Measurements from ENCODE around the gene CCNF. TPM values are rescaled to one million over a fixed set of nuclear protein-coding genes. Genes with fewer than 3 reads are reported as not detected.
"Not testable (repeated sequence)": the region's sequence is repeated elsewhere in the genome, so short reads cannot be mapped to it uniquely, and the experiment has no call there.

CCNF gene
- total RNA-seq, 4 donors from 2014 or later = 1.2 to 2.5 (median 1.8) TPM

GRCh38 chr16:2438121-2438520 lies 8.9 kb downstream of the CCNF start:
- WGBS, 2 donors = 91 to 96% methylated on average over 12 to 14 of the region's 14 CpGs

GRCh38 chr16:2439598-2439997 lies 10.4 kb downstream of the CCNF start:
- Histone ChIP-seq H3K27me3 (no peaks in the 10 kb centered on the region), H3K9me3 (no peaks in the 10 kb centered on the region), H3K4me3 (replicated peaks in 1 of 3) (no peak overlapping the region), H3K4me1 (no peaks in the 10 kb centered on the region), H3K36me3 (no peaks in the 10 kb centered on the region), H3K27ac (no peak overlapping the region)
- no peak for DNase-seq
- WGBS, 2 donors = 95 to 96% methylated on average over 10 to 11 of the region's 11 CpGs
- intact Hi-C loops (cut with DNase I) = no loop called here
- no peak for TF ChIP-seq POLR2A (IDR thresholded peaks at IDR 0.05)
- TF ChIP-seq CTCF (IDR thresholded peaks at IDR 0.05) = no peak

More at GRCh38 chr16:2438121-2438520, 8.9 kb downstream of the CCNF start:
- no peak for DNase-seq
- H3K27me3 ChIP-seq = no peaks in the 10 kb centered on the region
- no peaks in the 10 kb centered on the region for H3K36me3 ChIP-seq
- H3K4me1 ChIP-seq = no peaks in the 10 kb centered on the region
- intact Hi-C loops (cut with DNase I) = no loop called here
- no peak for TF ChIP-seq CTCF (IDR thresholded peaks at IDR 0.05)
- TF ChIP-seq POLR2A (IDR thresholded peaks at IDR 0.05) = no peak
- H3K4me3 ChIP-seq (replicated peaks in 1 of 3) = no peak overlapping the region
- no peak overlapping the region for H3K27ac ChIP-seq
- no peaks in the 10 kb centered on the region for H3K9me3 ChIP-seq

- intact Hi-C loops (cut with DNase I); H3K27ac ChIP-seq; DNase-seq; H3K4me1 ChIP-seq; H3K27me3 ChIP-seq; H3K4me3 ChIP-seq (replicated peaks in 1 of 3); H3K36me3 ChIP-seq; H3K9me3 ChIP-seq: not testable (repeated sequence)
- 90 to 93% methylated on average over 14 to 15 of the region's 15 CpGs for WGBS, 2 donors
Observed at GRCh38 chr16:2441143-2441804, 12.0 kb downstream of the CCNF start.

- Histone ChIP-seq H3K27ac (no peak overlapping the region), H3K9me3 (no peaks in the 10 kb centered on the region), H3K4me1 (no peaks in the 10 kb centered on the region), H3K4me3 (replicated peaks in 1 of 3) (no peak overlapping the region), H3K27me3 (no peaks in the 10 kb centered on the region), H3K36me3 (peaks cover 0 to 6% of the 10 kb centered on the region in 2 donors)
- WGBS, 2 donors = 87 to 92% methylated on average over 9 of the region's 9 CpGs
- DNase-seq = no peak
- intact Hi-C loops (cut with DNase I) = no loop called here
- TF ChIP-seq CTCF (IDR thresholded peaks at IDR 0.05) (no peak), POLR2A (IDR thresholded peaks at IDR 0.05) (no peak)
Observed at GRCh38 chr16:2443555-2443954, 14.3 kb downstream of the CCNF start.

GRCh38 chr16:2447920-2448583 lies 18.8 kb downstream of the CCNF start:
- Histone ChIP-seq H3K9me3 (no peaks in the 10 kb centered on the region), H3K27me3 (no peaks in the 10 kb centered on the region), H3K4me3 (replicated peaks in 1 of 3) (no peak overlapping the region), H3K4me1 (no peaks in the 10 kb centered on the region), H3K36me3 (peaks cover 0 to 6% of the 10 kb centered on the region in 2 donors), H3K27ac (no peak overlapping the region)
- 95% methylated on average over 11 of the region's 11 CpGs for WGBS, 2 donors
- intact Hi-C loops (cut with DNase I) = no loop called here
- DNase-seq = no peak
- no peak for TF ChIP-seq CTCF (IDR thresholded peaks at IDR 0.05)
- TF ChIP-seq POLR2A (IDR thresholded peaks at IDR 0.05) = no peak

Data from thyroid gland (tissue), 4 donors.